Non-pigmented ciliary epithelial cell (primary cell): ENCODE results near the gene KCNMA1.

Experiments
- DNase-seq: peaks from one replicate; pipeline ENCODE4 v3.0.0-alpha.2; 2010; ENCODE audit warnings: low read depth

KCNMA1 gene

GRCh38 chr10:77208684-77209256 lies 428.8 kb downstream of the KCNMA1 start:
- no peak for DNase-seq

DNA sequence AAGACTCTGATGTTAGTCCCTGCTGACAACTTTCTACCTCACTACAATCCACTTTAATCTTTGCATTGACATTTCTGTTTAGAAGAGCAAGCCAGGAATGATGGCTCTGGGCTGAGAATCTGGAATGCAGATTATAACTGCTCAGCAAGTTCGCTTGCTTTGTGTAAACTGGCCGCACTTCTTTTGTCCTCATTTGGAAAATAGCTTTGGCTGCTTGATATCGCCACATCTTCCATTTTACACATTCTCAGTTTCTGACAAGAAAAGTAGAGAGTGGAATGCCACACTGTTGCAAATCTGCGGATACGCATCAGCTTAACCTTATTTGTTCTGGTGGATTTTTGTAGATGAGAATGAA lies 429.8 kb downstream of the KCNMA1 start:
- no peak for DNase-seq

DNA sequence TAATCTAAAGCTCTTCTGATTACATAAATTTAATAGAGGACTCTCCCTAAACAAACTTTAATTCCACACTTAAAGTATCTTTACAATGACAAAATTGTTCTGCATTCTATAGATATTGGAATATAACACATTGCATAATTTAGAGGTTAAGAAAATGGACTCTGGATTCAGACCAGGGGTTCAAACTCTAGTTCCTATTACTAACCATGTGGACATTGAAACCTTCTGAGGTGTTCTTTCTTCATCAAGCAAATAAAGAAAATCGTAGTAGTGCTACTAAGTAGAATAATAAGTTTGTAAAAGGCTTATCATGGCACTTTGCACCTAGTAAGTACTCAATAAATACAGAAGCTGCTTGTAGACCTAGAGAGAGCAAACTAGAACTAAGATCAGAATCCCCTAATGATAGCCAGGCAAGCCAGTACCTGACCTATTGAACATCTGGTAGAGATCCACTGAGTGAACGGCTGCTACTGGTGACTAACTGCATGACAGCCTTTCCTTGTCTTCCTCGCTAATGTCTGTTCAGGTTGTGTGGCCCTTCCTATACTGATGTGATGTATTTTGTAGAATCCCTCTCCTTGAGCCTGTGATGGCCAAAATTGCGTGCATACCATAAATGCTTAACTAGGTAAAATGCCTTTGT lies 430.3 kb downstream of the KCNMA1 start:
- no peak for DNase-seq

- DNase-seq, result no peak
Measured at GRCh38 chr10:77205135-77205534, 432.5 kb downstream of the KCNMA1 start.

- no peak for DNase-seq
Measured at GRCh38 chr10:77204171-77204570, 433.4 kb downstream of the KCNMA1 start.

DNA sequence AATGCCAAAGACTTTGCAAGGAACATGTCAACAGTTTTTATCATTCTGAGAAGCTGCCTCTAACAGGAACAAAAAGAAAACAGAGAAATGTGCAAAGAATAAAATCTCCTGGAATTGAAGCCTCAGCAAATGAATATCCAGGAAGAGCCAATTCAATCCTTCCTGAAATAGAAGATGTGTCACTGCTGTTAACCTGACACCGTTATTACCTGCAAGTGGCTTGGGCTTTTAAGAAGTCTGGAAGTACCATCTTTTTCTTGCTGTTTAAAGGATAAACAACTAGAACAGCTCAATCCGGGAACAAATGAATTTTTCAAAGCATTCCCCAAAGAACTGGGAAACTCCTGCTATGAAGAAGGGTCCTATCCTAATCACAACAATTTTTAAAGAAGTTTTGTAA lies 434.8 kb downstream of the KCNMA1 start:
- no peak for DNase-seq

DNA sequence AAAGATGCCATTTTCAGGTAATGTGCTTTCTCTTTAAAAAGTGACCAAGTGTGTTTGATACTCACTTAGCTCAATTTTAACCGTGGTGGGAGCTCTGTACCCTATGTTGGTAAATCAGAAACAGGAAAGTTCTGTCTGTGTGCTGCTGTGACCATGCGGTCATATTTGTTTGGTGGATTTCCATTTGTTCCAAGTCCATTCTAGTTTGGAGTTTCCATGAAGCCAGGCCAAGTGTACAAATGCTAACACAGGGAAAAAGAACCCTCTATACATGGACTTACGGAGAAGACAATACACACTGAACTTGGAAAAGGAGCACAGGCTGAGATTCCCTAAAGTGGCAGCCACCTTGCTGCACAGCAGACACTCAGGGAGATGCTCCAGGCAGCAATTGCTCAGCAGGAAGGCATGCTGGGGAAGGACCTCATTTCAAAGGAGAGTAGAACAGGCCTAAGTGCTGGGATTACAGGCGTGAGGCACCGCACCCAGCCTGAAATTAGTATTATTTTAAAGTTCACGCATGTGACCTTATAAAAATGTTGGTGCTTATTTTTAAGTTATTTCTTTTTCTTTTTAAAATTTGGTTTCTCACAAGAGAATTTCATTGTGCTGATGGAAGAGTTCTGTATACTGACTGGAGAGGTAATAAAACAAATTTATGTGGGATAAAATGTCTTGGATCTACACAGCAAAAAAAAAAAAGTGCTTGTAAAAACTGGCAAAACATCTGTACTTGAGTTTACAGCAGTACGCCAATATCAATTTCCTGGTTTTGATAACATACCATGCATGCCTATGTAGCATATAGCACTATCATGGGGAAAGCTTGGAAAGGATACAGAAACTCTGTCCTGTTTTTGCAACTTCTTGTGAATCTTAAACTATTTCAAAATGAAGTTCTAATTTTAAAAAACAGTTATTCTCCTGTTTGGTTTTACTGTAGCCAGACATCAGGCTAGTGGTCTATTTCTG lies 436.2 kb downstream of the KCNMA1 start:
- DNase-seq, result no peak

DNA sequence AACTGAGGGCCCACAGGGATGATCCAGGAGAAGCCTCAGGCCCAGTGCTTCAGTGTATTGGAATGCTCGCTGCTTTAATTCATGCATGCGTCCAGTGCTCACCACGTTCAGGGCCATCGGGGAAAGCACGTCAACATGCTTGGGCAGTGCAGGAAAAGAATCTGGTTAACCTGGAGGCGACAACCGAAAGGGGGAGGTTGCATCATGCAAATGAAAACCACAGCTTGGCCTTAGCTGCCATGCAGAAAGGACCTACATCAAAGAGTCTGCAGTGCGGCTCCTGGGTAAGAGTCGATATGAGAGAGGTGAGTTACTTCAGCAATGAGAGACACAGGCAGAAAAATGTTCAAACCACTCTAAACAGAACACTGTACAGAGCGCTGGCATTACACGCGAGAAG lies 440.1 kb downstream of the KCNMA1 start:
- no peak for DNase-seq

- DNase-seq, result no peak
Measured at GRCh38 chr10:77196614-77197013, 441.0 kb downstream of the KCNMA1 start.

DNA sequence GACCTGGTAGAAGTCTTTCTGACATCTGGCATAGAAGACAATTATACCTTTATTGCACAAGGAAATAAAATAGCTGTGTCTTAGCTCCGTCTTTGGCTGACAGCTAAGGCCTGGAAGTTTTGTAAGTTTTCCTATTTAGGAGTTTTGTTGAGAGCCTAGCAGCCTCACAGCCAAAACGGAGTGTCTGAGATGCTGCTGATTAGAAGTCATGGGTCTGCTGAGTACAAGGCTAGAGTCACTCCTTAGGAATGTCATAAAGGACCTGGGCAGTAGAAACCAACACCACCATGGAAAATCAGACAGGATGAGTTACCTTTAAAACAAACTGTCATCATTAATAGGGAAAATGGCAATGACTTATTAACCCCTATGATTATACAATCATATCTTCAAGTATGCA lies 442.5 kb downstream of the KCNMA1 start:
- peak; percentile 75 for DNase-seq

- DNase-seq, result no peak
Measured at GRCh38 chr10:77193001-77193400, 444.6 kb downstream of the KCNMA1 start.

DNA sequence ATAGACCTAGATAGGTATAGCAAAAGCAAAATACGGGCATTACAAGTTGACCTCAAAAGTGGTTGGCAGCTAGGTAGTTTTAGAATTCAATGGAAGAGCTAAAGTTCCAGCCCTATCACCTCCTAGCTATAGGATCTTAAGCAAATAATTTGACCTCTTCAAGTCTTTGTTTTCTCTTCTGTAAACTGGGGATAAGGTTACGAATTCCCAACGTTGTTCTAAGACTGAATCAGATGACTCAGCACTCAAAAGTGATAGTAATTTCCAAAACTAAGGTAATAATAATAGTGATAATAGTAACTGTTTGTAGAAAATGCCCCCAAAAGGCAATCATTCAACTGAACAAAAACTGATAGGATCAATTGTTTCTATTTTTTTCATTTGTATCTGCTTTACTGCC lies 445.2 kb downstream of the KCNMA1 start:
- no peak for DNase-seq

GRCh38 chr10:77191324-77192049 lies 446.1 kb downstream of the KCNMA1 start:
- no peak for DNase-seq

DNA sequence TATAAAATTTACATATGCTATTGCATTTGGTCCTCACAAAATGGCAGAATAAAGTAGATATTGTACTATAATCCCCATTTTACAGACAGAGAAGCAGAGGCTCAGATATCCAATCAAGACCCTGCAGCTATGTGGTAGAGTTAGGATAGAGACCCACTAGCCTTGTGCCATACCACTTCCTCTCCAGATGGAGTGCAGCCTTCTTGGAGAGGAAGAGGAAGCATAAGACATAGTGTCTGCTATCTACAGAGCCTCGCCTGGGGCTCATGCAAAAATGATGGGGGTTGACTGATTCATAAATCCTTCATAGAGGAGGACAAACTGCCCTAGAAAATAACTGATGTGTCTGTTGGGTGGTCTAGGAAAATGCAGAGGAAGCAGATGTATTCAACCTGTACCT lies 447.3 kb downstream of the KCNMA1 start:
- DNase-seq, result no peak

DNA sequence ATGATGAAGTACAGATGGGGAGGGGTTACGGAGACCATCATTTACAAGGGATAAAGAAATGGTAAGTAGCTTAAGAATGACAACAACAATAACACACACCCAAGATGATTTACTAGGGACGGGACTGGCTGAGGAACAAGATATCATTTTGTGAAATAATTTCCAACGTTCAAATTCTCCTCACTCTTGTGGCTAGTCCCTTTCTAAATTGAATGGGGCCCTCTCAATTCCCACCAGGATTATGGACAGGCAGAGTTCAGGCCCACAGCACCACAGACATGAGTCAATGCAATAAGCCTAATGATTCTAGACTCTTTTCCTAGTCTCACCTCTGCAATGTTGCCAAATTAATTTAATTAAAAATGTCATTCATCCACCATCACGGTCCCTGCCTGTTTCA lies 448.1 kb downstream of the KCNMA1 start:
- DNase-seq, result no peak

DNA sequence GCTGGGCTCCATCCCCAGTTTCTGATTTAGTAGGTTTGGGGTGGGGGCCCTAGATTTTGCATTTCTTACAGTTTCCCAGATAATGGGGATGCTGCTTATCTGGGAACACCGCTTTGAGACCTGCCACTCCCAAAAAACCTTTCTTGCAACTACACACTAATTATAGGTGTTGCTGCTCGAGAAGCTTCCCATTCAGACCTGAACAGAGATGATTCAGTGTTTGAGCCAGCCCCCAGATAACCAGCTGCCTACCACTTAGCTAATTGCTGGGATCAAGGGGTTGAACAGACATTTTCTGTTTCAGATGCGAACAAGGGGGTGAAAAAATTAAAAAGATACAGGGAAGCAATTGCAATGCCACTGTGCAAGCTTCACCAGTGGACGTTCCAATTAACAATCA lies 448.5 kb downstream of the KCNMA1 start:
- no peak for DNase-seq

- no peak for DNase-seq
Measured at GRCh38 chr10:77188521-77188920, 449.1 kb downstream of the KCNMA1 start.

DNA sequence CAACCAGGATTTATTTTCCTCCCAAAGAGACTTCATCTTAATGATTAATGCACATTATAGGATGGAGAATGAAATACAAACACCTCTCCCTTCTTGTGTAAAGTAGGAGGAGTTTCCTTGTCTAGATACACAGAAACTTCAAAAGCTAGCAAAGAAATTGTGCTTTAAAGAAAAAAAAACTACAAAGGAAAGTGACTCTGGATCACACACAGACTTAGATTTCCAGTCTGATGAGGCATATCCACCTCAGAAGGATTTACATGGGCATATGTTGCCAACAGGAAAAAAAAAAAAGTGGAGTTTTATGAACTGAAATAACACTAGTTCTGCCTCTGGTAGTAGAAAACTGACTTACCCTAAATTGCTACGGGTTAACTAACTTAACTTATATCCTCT lies 449.6 kb downstream of the KCNMA1 start:
- no peak for DNase-seq

DNA sequence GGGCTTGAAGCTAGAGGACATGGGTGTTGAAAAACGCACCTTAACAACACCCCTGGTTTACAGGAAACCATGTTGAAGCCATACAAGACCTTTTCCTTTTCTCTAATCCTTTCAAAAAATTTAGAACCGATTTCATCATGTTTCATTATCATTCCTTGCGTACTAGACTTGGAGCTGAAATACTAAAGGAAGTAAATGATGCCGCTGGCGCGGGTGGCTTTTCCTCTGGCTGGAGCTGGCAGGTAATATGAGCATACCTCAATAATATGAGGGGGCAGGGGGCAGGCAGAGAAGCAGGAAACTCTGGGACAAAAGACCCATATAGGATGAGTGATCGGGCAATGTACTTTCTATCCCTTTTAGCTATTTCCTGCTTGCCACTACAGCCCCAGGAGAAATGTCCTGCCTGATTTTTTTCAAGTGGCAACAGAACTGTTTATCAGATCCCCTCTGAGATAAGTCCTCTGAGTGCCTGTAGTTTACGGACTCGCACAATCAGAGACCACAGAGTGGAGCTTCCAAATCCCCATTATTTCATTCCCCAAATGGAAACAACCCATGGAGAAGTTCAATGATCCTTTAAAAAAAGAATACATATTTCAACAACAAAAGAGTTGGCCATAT lies 450.1 kb downstream of the KCNMA1 start:
- DNase-seq, result no peak

- no peak for DNase-seq
Measured at GRCh38 chr10:77186936-77187335, 450.7 kb downstream of the KCNMA1 start.

GRCh38 chr10:77185696-77186095 lies 451.9 kb downstream of the KCNMA1 start:
- no peak for DNase-seq

DNA sequence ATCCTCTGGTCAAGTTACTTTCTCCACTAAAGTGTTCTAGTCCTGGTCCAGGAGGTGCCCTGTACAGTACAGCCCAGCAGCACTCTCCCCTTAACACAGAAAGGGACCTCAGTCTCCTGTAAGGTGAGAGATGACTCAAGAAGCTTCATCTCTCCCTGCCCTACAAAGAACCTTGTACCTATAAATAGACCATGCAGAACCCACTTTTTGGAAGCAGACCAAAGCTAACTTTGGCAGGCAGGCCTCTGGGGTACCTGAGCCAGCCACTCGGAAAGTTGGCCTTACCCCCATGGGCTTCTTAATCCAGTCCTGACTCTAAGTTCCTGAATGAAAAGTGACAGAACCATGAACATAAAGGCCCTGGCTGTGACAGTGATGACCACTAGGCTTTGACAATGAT lies 454.8 kb downstream of the KCNMA1 start:
- DNase-seq, result no peak
